22Rv1 (cell line): ENCODE results near the gene TLR6.
"Not testable (repeated sequence)": the region's sequence is repeated elsewhere in the genome, so short reads cannot be mapped to it uniquely, and the experiment has no call there.

Experiments used
- H3K27ac ChIP-seq: fragments of 450-650 bp; 2 replicates; pipeline ENCODE4 v1.5.1; 2017
- ZFX ChIP-seq: fragments of 450-650 bp; IDR thresholded peaks from 2 replicates; pipeline ENCODE4 v1.6.1; 2017; ENCODE audit warnings: antibody characterized with exemption, borderline replicate concordance
- TF ChIP-seq, protein P1 (sequence below): fragments of 450-650 bp; IDR thresholded peaks from 2 replicates; pipeline ENCODE4 v1.5.1; 2017; ENCODE audit warnings: mild to moderate bottlenecking

TLR6 gene

DNA sequence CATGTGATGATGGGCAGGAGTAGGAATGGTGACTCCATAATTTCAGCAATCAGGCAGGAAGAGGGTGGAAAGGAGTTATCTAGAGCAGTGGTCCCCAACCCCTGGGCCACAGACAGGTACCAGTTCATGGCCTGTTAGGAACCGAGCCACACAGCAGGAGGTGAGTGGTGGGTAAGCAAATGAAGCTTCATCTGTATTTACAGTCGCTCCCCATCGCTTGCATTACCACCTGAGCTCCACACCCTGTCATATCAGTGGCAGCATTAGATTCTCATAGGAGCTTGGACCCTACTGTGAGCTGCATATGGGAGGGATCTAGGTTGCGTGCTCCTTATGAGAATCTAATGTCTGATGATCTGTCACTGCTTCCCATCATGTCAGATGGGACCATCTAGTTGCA is 72.5 kb downstream of the TLR6 start:
- no peak overlapping the region for H3K27ac ChIP-seq
- no peak for TF ChIP-seq ZFX
- TF ChIP-seq, protein P1, sequence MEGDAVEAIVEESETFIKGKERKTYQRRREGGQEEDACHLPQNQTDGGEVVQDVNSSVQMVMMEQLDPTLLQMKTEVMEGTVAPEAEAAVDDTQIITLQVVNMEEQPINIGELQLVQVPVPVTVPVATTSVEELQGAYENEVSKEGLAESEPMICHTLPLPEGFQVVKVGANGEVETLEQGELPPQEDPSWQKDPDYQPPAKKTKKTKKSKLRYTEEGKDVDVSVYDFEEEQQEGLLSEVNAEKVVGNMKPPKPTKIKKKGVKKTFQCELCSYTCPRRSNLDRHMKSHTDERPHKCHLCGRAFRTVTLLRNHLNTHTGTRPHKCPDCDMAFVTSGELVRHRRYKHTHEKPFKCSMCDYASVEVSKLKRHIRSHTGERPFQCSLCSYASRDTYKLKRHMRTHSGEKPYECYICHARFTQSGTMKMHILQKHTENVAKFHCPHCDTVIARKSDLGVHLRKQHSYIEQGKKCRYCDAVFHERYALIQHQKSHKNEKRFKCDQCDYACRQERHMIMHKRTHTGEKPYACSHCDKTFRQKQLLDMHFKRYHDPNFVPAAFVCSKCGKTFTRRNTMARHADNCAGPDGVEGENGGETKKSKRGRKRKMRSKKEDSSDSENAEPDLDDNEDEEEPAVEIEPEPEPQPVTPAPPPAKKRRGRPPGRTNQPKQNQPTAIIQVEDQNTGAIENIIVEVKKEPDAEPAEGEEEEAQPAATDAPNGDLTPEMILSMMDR: no peak

DNA sequence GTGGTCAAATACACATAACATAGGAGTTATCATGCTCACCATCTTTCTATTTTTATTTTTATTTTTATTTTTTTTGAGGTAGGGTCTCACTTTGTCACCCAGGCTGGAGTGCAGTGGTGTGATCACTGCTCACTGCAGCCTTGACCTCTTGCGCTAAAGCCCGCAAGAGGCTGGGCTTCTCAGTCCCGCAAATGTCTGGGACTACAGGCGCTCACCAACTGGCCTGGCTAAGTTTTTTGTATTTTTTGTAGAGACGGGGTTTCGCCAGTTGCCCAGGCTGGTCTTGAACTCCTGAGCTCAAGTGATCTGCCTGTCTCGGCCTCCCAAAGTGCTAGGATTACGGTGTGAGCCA is 73.5 kb downstream of the TLR6 start:
- TF ChIP-seq, protein P1: peak; percentile 45
- no peak for TF ChIP-seq ZFX
- no peak overlapping the region for H3K27ac ChIP-seq

DNA sequence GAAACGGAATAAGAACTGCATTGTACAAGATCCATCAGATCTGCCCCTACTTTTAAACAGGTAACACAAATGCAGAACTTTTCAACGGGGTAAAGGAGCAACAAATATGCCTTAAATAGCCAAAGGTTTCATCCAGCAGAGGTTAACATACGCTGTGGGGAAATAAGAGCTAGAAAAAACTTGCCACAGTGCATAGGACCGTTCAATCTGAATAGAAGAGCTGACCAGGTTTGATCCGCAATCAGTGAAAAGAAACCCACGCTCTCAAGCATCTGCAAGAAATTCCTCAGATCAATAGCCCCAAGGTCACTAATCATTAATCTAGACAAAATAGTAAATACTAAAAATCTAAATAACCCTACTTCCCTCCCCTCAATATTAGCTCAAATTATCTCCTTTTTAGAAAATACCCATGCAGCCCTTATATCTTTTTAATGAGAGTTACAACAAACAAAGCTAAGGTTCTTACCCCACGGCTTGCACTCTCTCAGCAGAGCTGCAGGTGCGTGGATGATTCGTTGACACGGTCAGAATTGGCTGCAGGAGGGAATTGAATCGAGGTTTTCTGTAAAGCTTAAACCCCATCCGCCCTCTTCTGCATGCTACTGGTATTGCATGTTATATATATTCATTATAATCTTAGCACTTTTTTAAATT is 74.0 kb downstream of the TLR6 start, which contains the start of gene TLR10:
Gene TLR10, minus strand, starts transcription at position 539 of the 657 bp plus-strand sequence. CDS start 7,400 bp downstream, outside the sequence.
- TF ChIP-seq ZFX: no peak
- TF ChIP-seq, protein P1: peak; percentile 80
- H3K27ac ChIP-seq: no peak within 1 kb of the TSS

DNA sequence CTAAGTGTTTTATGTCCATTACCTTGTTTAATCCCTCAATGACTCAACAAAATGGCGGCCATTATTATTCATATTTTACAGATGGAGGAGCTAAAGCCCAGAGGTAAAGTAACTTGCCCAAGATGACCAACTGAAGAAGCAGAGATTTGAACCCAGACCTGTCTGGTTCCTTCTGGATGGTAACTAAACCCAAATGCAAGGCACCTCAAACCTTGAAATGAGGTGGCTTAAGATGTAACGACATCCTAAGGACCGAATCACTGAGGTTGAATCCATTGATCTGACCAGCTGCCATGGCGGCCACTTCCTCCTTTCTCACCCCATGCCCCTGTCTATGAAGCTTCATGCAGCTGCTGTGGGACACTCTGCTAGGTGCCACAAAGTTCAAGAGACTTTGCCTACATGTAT is 74.8 kb downstream of the TLR6 start:
- TF ChIP-seq, protein P1: no peak
- TF ChIP-seq ZFX: no peak
- H3K27ac ChIP-seq: no peak overlapping the region

DNA sequence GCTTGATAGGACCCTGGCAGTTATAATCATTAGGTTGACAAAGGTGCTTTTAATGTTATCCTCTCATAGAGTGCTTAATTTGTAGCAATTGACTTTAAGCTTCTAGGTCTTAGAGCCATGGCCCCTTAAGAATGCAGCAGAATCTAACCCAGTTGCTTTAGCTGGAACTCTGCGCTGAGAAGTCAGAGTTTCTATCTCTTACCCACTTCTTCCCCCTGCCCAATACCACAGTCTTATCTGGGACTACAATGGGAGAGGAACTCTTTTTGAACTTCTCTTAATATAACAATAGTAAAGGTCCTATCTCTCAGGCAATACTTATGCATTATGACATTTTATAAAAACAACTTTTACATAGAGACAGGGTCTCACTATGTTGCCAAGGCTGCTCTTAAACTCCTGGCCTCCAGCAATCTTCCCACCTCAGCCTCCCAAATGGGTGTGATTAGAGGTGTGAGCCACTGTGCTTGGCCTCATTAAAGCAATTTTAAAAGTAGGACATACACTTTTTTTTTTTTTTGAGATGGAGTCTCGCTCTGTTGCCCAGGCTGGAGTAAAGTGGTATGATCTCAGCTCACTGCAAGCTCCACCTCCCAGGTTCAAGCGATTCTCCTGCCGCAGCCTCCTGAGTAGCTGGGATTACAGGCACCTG is 75.7 kb downstream of the TLR6 start:
- no peak overlapping the region for H3K27ac ChIP-seq

DNA sequence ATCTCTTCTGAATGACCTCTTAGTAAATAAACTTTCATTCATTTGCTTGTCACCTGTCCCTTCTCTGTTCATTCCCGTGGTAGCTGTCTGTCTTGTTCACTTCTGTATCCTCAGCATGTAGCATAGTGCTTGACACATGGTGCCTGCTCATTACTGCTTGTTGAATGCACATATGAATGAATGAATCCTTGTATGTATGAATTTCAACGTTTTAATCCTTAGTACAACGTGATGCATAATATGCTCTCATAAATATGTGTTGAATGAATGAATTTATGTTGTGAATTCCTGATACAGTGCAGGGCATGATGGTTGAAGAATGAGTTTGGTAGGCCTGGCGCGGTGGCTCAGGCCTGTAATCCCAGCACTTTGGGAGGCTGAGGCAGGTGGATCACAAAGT is 76.8 kb downstream of the TLR6 start:
- H3K27ac ChIP-seq: no peak overlapping the region

More for the DNA sequence above, 75.7 kb downstream of the TLR6 start:
- TF ChIP-seq, protein P1: no peak
- no peak for TF ChIP-seq ZFX

DNA sequence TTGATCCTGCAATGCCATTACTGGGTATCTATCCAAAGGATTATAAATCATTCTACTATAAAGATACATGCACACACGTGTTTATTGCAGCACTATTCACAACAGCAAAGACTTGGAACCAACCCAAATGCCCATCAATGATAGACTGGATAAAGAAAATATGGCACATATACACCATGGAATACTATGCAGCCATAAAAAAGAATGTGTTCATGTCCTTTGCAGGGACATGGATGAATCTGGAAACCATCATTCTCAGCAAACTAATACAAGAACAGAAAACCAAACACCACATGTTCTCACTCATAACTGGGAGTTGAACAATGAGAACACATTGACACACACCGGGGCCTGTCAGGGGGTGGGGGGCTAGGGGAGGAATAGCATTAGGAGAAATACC is 78.7 kb downstream of the TLR6 start:
- H3K27ac ChIP-seq: not testable (repeated sequence)

More for the DNA sequence above, 76.8 kb downstream of the TLR6 start:
- no peak for TF ChIP-seq ZFX
- TF ChIP-seq, protein P1: no peak
